Stimulated activated CD4-positive, alpha-beta T cell treated with anti-CD3 and anti-CD28 coated beads, Interleukin-1b, Interleukin-23, amount 100 ng/mL, for 4 hours (primary cell): ENCODE measurements around the gene C2orf68.
"Not testable (repeated sequence)": the region's sequence is repeated elsewhere in the genome, so short reads cannot be mapped to it uniquely, and the experiment has no call there.

ENCODE experiments used
- DNase-seq, 2 donors: peaks; one replicate each; pipeline ENCODE4 v3.0.0-alpha.2; 2020; ENCODE audit warnings: low read depth in 2 of 2

Gene C2orf68

GRCh38 chr2:85598594-85599340 is 13.1 kb downstream of the C2orf68 start:
- DNase-seq: no peak

- DNase-seq: no peak
These were observed 14.6 kb downstream of the C2orf68 start for GRCh38 chr2:85597241-85597640.

GRCh38 chr2:85596486-85597143 is 15.3 kb downstream of the C2orf68 start:
- DNase-seq: no peak

GRCh38 chr2:85596026-85596333 is 15.9 kb downstream of the C2orf68 start:
- no peak for DNase-seq

GRCh38 chr2:85595301-85596025 is 16.4 kb downstream of the C2orf68 start, which contains the start of gene RNF181:
RNF181 (plus strand) TSS chr2:85595745; CDS start chr2:85595764, 19 bp downstream.
- DNase-seq: peak; percentile 71 to 84

GRCh38 chr2:85594715-85595300 is 17.1 kb downstream of the C2orf68 start:
- no peak for DNase-seq

- DNase-seq: no peak
These were observed 18.8 kb downstream of the C2orf68 start for GRCh38 chr2:85593023-85593422.

- DNase-seq: not testable (repeated sequence)
These were observed 19.6 kb downstream of the C2orf68 start for GRCh38 chr2:85592299-85592698.

GRCh38 chr2:85591563-85591962 is 20.3 kb downstream of the C2orf68 start:
- DNase-seq: no peak

- no peak for DNase-seq
These were observed 20.9 kb downstream of the C2orf68 start for GRCh38 chr2:85590950-85591349.

GRCh38 chr2:85589982-85590791 is 21.7 kb downstream of the C2orf68 start:
- no peak for DNase-seq

- no peak for DNase-seq
These were observed 22.7 kb downstream of the C2orf68 start for GRCh38 chr2:85589181-85589580.

GRCh38 chr2:85588645-85589044 is 23.2 kb downstream of the C2orf68 start:
- DNase-seq: no peak

- DNase-seq: no peak
These were observed 23.6 kb downstream of the C2orf68 start for GRCh38 chr2:85588236-85588635.

- DNase-seq: no peak
These were observed 26.1 kb downstream of the C2orf68 start for GRCh38 chr2:85585781-85586105.

- DNase-seq: no peak
These were observed 26.7 kb downstream of the C2orf68 start for GRCh38 chr2:85584857-85585780.

GRCh38 chr2:85584354-85584856 is 27.5 kb downstream of the C2orf68 start, which contains the start of gene VAMP5:
VAMP5 (plus strand) TSS chr2:85584431; CDS start chr2:85584491, 60 bp downstream.
- no peak for DNase-seq

- no peak for DNase-seq
These were observed 28.1 kb downstream of the C2orf68 start for GRCh38 chr2:85583667-85584353.

- no peak for DNase-seq
These were observed 29.4 kb downstream of the C2orf68 start for GRCh38 chr2:85582492-85582891.

- DNase-seq: no peak
These were observed 31.7 kb downstream of the C2orf68 start for GRCh38 chr2:85580206-85580605.
